HepG2 (cell line): Measurements from ENCODE around the gene ZFP36L2. TPM values are rescaled to one million over a fixed set of nuclear protein-coding genes. Genes with fewer than 3 reads are reported as not detected.

Source experiments
- ATF4 ChIP-seq, 2 experiments: fragments of 450-650 bp in 1 of 2; sonication (generic) in 1 of 2; formaldehyde crosslinking; IDR thresholded peaks; 2 replicates each; pipeline versions ENCODE4 v1.5.0 to v1.8.0; 2020 to 2022; ENCODE audit warnings: mild to moderate bottlenecking in 1 of 2, missing genetic modification reagents in 1 of 2
- EP300 ChIP-seq, 3 experiments: sonication (generic) in 1 of 3; formaldehyde crosslinking in 1 of 3; IDR thresholded peaks; 2 replicates each; pipeline versions ENCODE4 v1.5.1 to v1.6.1; 2011 to 2020; ENCODE audit warnings: low read depth in 2 of 3, low read length in 2 of 3, borderline replicate concordance in 1 of 3, improper control_type of control experiment in 1 of 3, mild to moderate bottlenecking in 1 of 3, missing genetic modification reagents in 1 of 3, moderate library complexity in 1 of 3
- HNF4G ChIP-seq, 2 experiments: sonication (generic) in 1 of 2; formaldehyde crosslinking in 1 of 2; IDR thresholded peaks; 2 replicates each; pipeline versions ENCODE4 v1.4.0 to v1.6.1; 2011 to 2020; ENCODE audit warnings: borderline replicate concordance in 2 of 2, low read depth in 2 of 2, mild to moderate bottlenecking in 2 of 2, low read length in 1 of 2, missing genetic modification reagents in 1 of 2, moderate library complexity in 1 of 2
- JARID2 ChIP-seq: sonication (generic); formaldehyde crosslinking; IDR thresholded peaks from 2 replicates; pipeline ENCODE4 v1.8.1; 2023; ENCODE audit warnings: missing genetic modification reagents, inconsistent platforms; ENCODE audit not compliant: insufficient replicate concordance
- KAT8 ChIP-seq: IDR thresholded peaks from 2 replicates; pipeline ENCODE4 v1.6.1; 2016; ENCODE audit warnings: missing genetic modification reagents, missing compliant biosample characterization
- KDM3A ChIP-seq: IDR thresholded peaks from 2 replicates; pipeline ENCODE4 v1.6.1; 2018; ENCODE audit warnings: low read depth, missing compliant biosample characterization
- MAF1 ChIP-seq: sonication (generic); formaldehyde crosslinking; IDR thresholded peaks from 2 replicates; pipeline ENCODE4 v1.5.0; 2020; ENCODE audit warnings: missing genetic modification reagents, borderline replicate concordance
- MBNL3 ChIP-seq: fragments of 250-450 bp; sonication (Bioruptor Pico); conservative IDR thresholded peaks from 2 replicates; pipeline ENCODE4 v1.8.0; 2022; ENCODE audit warnings: mild to moderate bottlenecking, inconsistent platforms
- MXI1 ChIP-seq: IDR thresholded peaks from 3 replicates; pipeline ENCODE4 v1.6.1; 2012; ENCODE audit warnings: low read depth, low read length, inconsistent platforms, borderline replicate concordance
- SMAD1 ChIP-seq: sonication (generic); formaldehyde crosslinking; IDR thresholded peaks from 2 replicates; pipeline ENCODE4 v1.4.0; 2020; ENCODE audit warnings: missing genetic modification reagents, low read depth, mild to moderate bottlenecking, borderline replicate concordance
- SNRNP70 ChIP-seq: fragments of 200-400 bp; formaldehyde crosslinking; IDR thresholded peaks from 2 replicates; pipeline ENCODE4 v1.6.1; 2017; ENCODE audit warnings: mild to moderate bottlenecking, low read depth, low read length, moderate library complexity
- SP5 ChIP-seq: IDR thresholded peaks from 2 replicates; pipeline ENCODE4 v1.6.1; 2016; ENCODE audit warnings: low read depth, borderline replicate concordance
- TEAD2 ChIP-seq: sonication (generic); formaldehyde crosslinking; IDR thresholded peaks from 2 replicates; pipeline ENCODE4 v1.9.0; 2021; ENCODE audit warnings: missing genetic modification reagents
- ZHX1 ChIP-seq: sonication (generic); formaldehyde crosslinking; IDR thresholded peaks from 2 replicates; pipeline ENCODE4 v1.8.1; 2022; ENCODE audit warnings: low read depth, mild to moderate bottlenecking, missing genetic modification reagents
- ZNF160 ChIP-seq: sonication (generic); formaldehyde crosslinking; IDR thresholded peaks from 2 replicates; pipeline ENCODE4 v1.8.0; 2022; ENCODE audit warnings: mild to moderate bottlenecking, inconsistent platforms, missing genetic modification reagents
- ZNF224 ChIP-seq: sonication (generic); formaldehyde crosslinking; IDR thresholded peaks from 2 replicates; pipeline ENCODE4 v1.5.0; 2020; ENCODE audit warnings: mild to moderate bottlenecking, missing genetic modification reagents
- ZNF317 ChIP-seq: sonication (generic); formaldehyde crosslinking; IDR thresholded peaks from 2 replicates; pipeline ENCODE4 v1.5.0; 2020; ENCODE audit warnings: mild to moderate bottlenecking, missing genetic modification reagents
- ZNF503 ChIP-seq: sonication (generic); formaldehyde crosslinking; IDR thresholded peaks from 2 replicates; pipeline ENCODE4 v1.4.0; 2020; ENCODE audit warnings: missing genetic modification reagents
- ZNF75D ChIP-seq: sonication (generic); formaldehyde crosslinking; IDR thresholded peaks from 2 replicates; pipeline ENCODE4 v1.8.1; 2023; ENCODE audit warnings: missing genetic modification reagents, mild to moderate bottlenecking, borderline replicate concordance
- polyA plus RNA-seq, 8 experiments: library from polyadenylated mRNA; depleted of rRNA in 3 of 8; stranded (reverse) in 7 of 8; unstranded in 1 of 8; fragments of >200 nt; fragmentation: Illumina TruSeq in 4 of 8; extraction: Trizol in 4 of 8; gene quantifications; 2 replicates each; pipeline versions ENCODE4 v1.2.1 to v1.2.3, GENCODE V29; 2011 to 2016; ENCODE audit warnings: low read depth in 4 of 8, missing spikeins in 1 of 8, mixed read lengths in 1 of 8; ENCODE audit not compliant: insufficient read depth in 1 of 8
- total RNA-seq, 5 experiments: library from RNA; depleted of rRNA; stranded (reverse); fragments of >200 nt; fragmentation: Illumina TruSeq; extraction: Trizol; gene quantifications; 2 replicates each; pipeline ENCODE4 v1.2.3, GENCODE V29; 2016; ENCODE audit warnings: low read depth in 1 of 5
- TF ChIP-seq, protein P1 (sequence below): sonication (generic); formaldehyde crosslinking; conservative IDR thresholded peaks from 2 replicates; pipeline ENCODE4 v1.8.0; 2022; ENCODE audit warnings: missing genetic modification reagents

The ZFP36L2 gene
- total and polyA plus RNA-seq, 2 of the 13 experiments (the other 11 are each of a cell fraction or from before 2014, with no cell fraction given): 11.2 to 21.8 TPM

DNA sequence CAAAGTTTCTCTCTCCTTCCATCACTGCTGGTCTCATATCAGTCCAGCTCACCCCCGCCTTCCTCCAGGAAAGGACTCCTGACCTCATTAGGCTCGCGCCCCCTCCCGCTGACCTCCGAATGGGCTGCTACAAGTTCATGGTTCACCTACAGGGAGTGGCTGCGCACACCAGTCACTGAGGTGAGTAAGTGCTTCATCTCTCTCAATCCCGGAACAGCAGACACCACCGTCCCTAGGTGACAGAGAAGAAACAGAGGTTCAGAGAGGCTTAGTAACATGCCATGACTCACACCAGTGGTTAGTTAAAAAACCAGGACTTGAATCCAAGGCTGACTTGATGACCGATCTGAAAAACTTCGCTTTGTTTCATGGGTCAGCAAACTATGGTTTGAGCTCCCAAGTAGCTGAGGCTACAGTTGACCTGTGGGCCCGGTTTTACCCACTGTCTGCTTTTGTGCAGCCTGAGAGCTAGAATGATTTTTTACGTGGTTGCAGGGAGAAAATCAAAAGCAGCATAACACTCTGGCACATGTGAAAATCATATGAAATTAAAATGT is 42.0 kb downstream of the ZFP36L2 start (continued):
- TF ChIP-seq, protein P1, sequence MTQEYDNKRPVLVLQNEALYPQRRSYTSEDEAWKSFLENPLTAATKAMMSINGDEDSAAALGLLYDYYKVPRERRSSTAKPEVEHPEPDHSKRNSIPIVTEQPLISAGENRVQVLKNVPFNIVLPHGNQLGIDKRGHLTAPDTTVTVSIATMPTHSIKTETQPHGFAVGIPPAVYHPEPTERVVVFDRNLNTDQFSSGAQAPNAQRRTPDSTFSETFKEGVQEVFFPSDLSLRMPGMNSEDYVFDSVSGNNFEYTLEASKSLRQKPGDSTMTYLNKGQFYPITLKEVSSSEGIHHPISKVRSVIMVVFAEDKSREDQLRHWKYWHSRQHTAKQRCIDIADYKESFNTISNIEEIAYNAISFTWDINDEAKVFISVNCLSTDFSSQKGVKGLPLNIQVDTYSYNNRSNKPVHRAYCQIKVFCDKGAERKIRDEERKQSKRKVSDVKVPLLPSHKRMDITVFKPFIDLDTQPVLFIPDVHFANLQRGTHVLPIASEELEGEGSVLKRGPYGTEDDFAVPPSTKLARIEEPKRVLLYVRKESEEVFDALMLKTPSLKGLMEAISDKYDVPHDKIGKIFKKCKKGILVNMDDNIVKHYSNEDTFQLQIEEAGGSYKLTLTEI: no peak
- TF ChIP-seq KAT8 (CRISPR knock-in tag): peak; percentile 64
- TF ChIP-seq ATF4 (CRISPR knock-in tag; IDR thresholded peaks at IDR 0.05): peak in 1 of 2 experiments; percentile 64; a peak in 2 of 4 replicates
- TF ChIP-seq JARID2 (CRISPR knock-in tag): peak; percentile 56
- TF ChIP-seq ZHX1: peak; percentile 78
- TF ChIP-seq MAF1 (CRISPR knock-in tag): no peak
- peak; percentile 52; the same call in 1 of the 2 replicates for TF ChIP-seq SMAD1 (CRISPR knock-in tag)
- TF ChIP-seq EP300 (IDR thresholded peaks at IDR 0.05; ENCODE audit: low read depth in 2 of 2, low read length in 2 of 2): peak; percentile 19 to 82; a peak in 2 of 4 replicates
- peak; percentile 78 for TF ChIP-seq EP300 (CRISPR knock-in tag; IDR thresholded peaks at IDR 0.05; ENCODE audit: borderline replicate concordance)
- TF ChIP-seq MBNL3: no peak
- no peak; the same call in 2 of the 3 replicates for TF ChIP-seq MXI1
- TF ChIP-seq KDM3A (CRISPR knock-in tag): peak; percentile 91; the same call in 1 of the 2 replicates
- peak; percentile 63; the same call in 1 of the 2 replicates for TF ChIP-seq ZNF160 (CRISPR knock-in tag)
- peak; percentile 93 for TF ChIP-seq SP5 (CRISPR knock-in tag)
- no peak for TF ChIP-seq ZNF75D
- TF ChIP-seq ZNF317 (CRISPR knock-in tag): peak; percentile 84
- no peak for TF ChIP-seq ZNF503 (CRISPR knock-in tag)
- TF ChIP-seq HNF4G (IDR thresholded peaks at IDR 0.05; ENCODE audit: borderline replicate concordance, low read depth, low read length): peak; percentile 87
- TF ChIP-seq HNF4G (CRISPR knock-in tag; IDR thresholded peaks at IDR 0.05; ENCODE audit: borderline replicate concordance, low read depth): peak; percentile 94; the same call in 1 of the 2 replicates
- TF ChIP-seq SNRNP70: no peak
- TF ChIP-seq TEAD2 (CRISPR knock-in tag): no peak
- no peak for TF ChIP-seq ZNF224 (CRISPR knock-in tag)
